H9 (cell line): ENCODE data around the gene FAM13C. TPM values are rescaled to one million over a fixed set of nuclear protein-coding genes. Genes with fewer than 3 reads are reported as not detected.

ENCODE experiments used
- DNase-seq: peaks from one replicate; pipeline ENCODE4 v3.0.0-alpha.2; 2017
- H2AFZ ChIP-seq: one replicate; pipeline ENCODE4 v1.6.1; 2013; ENCODE audit warnings: mild to moderate bottlenecking, low read length, control low read depth, moderate library complexity
- H2AK5ac ChIP-seq: 2 replicates; pipeline ENCODE4 v1.6.1; 2013; ENCODE audit warnings: low read length, control low read depth, mixed read lengths; ENCODE audit not compliant: insufficient read length
- H2BK120ac ChIP-seq: one replicate; pipeline ENCODE4 v1.6.1; 2013; ENCODE audit warnings: low read depth, mild to moderate bottlenecking, low read length, control low read depth, inconsistent platforms; ENCODE audit not compliant: poor library complexity, severe bottlenecking
- H2BK12ac ChIP-seq: 2 replicates; pipeline ENCODE4 v1.6.1; 2013; ENCODE audit warnings: low read length, control low read depth, mixed read lengths, low read depth; ENCODE audit not compliant: insufficient read length
- H2BK15ac ChIP-seq: 2 replicates; pipeline ENCODE4 v1.6.1; 2013; ENCODE audit warnings: low read depth, low read length, control low read depth
- H2BK20ac ChIP-seq: one replicate; pipeline ENCODE4 v1.6.1; 2013; ENCODE audit warnings: low read depth, mild to moderate bottlenecking, low read length, control low read depth, inconsistent platforms; ENCODE audit not compliant: poor library complexity, severe bottlenecking
- H2BK5ac ChIP-seq: 2 replicates; pipeline ENCODE4 v1.6.1; 2013; ENCODE audit warnings: low read length, control low read depth, mixed read lengths; ENCODE audit not compliant: insufficient read length
- H3K14ac ChIP-seq: 2 replicates; pipeline ENCODE4 v1.6.1; 2013; ENCODE audit warnings: low read length, control low read depth; ENCODE audit not compliant: insufficient read depth
- H3K18ac ChIP-seq: 2 replicates; pipeline ENCODE4 v1.6.1; 2013; ENCODE audit warnings: low read depth, mild to moderate bottlenecking, mixed read lengths, low read length, control low read depth; ENCODE audit not compliant: insufficient read length
- H3K23ac ChIP-seq: 2 replicates; pipeline ENCODE4 v1.6.1; 2013; ENCODE audit warnings: low read length, control low read depth, mixed read lengths, low read depth; ENCODE audit not compliant: insufficient read length
- H3K23me2 ChIP-seq: 2 replicates; pipeline ENCODE4 v1.6.1; 2013; ENCODE audit warnings: low read depth, mild to moderate bottlenecking, mixed read lengths, low read length, control low read depth; ENCODE audit not compliant: insufficient read length, poor library complexity, severe bottlenecking
- H3K27ac ChIP-seq: 2 replicates; pipeline ENCODE4 v1.5.1; 2013; ENCODE audit warnings: low read length, control low read depth, mixed read lengths, low read depth; ENCODE audit not compliant: insufficient read length
- H3K27me3 ChIP-seq: 2 replicates; pipeline ENCODE4 v1.6.1; 2013; ENCODE audit warnings: low read length, control low read depth, inconsistent platforms; ENCODE audit not compliant: insufficient read depth
- H3K4ac ChIP-seq: 2 replicates; pipeline ENCODE4 v1.6.1; 2013; ENCODE audit warnings: low read depth, mild to moderate bottlenecking, control low read depth, inconsistent platforms, low read length, moderate library complexity
- H3K4me1 ChIP-seq: 2 replicates; pipeline ENCODE4 v1.6.1; 2013; ENCODE audit warnings: low read length, control low read depth, inconsistent platforms; ENCODE audit not compliant: insufficient read depth
- H3K4me2 ChIP-seq: 2 replicates; pipeline ENCODE4 v1.6.1; 2013; ENCODE audit warnings: low read length, control low read depth, mixed read lengths; ENCODE audit not compliant: insufficient read length, insufficient read depth
- H3K56ac ChIP-seq: 2 replicates; pipeline ENCODE4 v1.6.1; 2013; ENCODE audit warnings: low read depth, mild to moderate bottlenecking, mixed read lengths, low read length, control low read depth; ENCODE audit not compliant: insufficient read length
- H3K79me1 ChIP-seq: 2 replicates; pipeline ENCODE4 v1.6.1; 2013; ENCODE audit warnings: low read depth, mild to moderate bottlenecking, moderate library complexity, low read length, control low read depth, inconsistent platforms; ENCODE audit not compliant: insufficient read depth, poor library complexity, severe bottlenecking
- H3K79me2 ChIP-seq: 2 replicates; pipeline ENCODE4 v1.6.1; 2013; ENCODE audit warnings: low read length, control low read depth, inconsistent platforms; ENCODE audit not compliant: insufficient read depth
- H3K9ac ChIP-seq: 2 replicates; pipeline ENCODE4 v1.6.1; 2013; ENCODE audit warnings: low read length, control low read depth, mixed read lengths; ENCODE audit not compliant: insufficient read length; ENCODE audit errors: extremely low read depth
- H3K9me3 ChIP-seq: one replicate; pipeline ENCODE4 v1.6.1; 2013; ENCODE audit warnings: low read depth, low read length, inconsistent platforms; ENCODE audit not compliant: control insufficient read depth
- H3T11ph ChIP-seq: one replicate; pipeline ENCODE4 v1.6.1; 2013; ENCODE audit warnings: mild to moderate bottlenecking, low read length, control low read depth, inconsistent platforms
- H4K20me1 ChIP-seq: one replicate; pipeline ENCODE4 v1.6.1; 2013; ENCODE audit not compliant: control insufficient read depth, insufficient read length, insufficient read depth
- H4K5ac ChIP-seq: 2 replicates; pipeline ENCODE4 v1.6.1; 2013; ENCODE audit warnings: low read depth, mild to moderate bottlenecking, mixed read lengths, low read length, control low read depth; ENCODE audit not compliant: insufficient read length
- H4K8ac ChIP-seq: replicated peaks from 2 replicates; pipeline ENCODE4 v1.6.1; 2013; ENCODE audit warnings: low read length, control low read depth, mixed read lengths, low read depth; ENCODE audit not compliant: insufficient read length
- H4K91ac ChIP-seq: 2 replicates; pipeline ENCODE4 v1.6.1; 2013; ENCODE audit warnings: low read depth, mild to moderate bottlenecking, moderate library complexity, mixed read lengths, low read length, control low read depth; ENCODE audit not compliant: insufficient read length
- H3K27ac Mint-ChIP-seq, 3 experiments: 2 replicates in 2 of 3; 3 replicates in 1 of 3; pipeline ENCODE4 v1.8.0; 2020 to 2021; ENCODE audit warnings: mixed read lengths in 3 of 3, mild to moderate bottlenecking in 1 of 3, moderate library complexity in 1 of 3
- H3K27me3 Mint-ChIP-seq: 2 replicates; pipeline ENCODE4 v1.8.0; 2021; ENCODE audit warnings: low read depth, mild to moderate bottlenecking, moderate library complexity, mixed read lengths
- H3K36me3 Mint-ChIP-seq, 3 experiments: 2 replicates in 2 of 3; 3 replicates in 1 of 3; pipeline ENCODE4 v1.8.0; 2020 to 2021; ENCODE audit warnings: low read depth in 3 of 3, mixed read lengths in 3 of 3; ENCODE audit not compliant: insufficient read depth in 1 of 3
- H3K4me1 Mint-ChIP-seq, 2 experiments: 2 replicates each; pipeline ENCODE4 v1.8.0; 2020; ENCODE audit warnings: mixed read lengths in 2 of 2
- H3K4me3 Mint-ChIP-seq, 2 experiments: 2 replicates in 1 of 2; 3 replicates in 1 of 2; pipeline ENCODE4 v1.8.0; 2020 to 2021; ENCODE audit warnings: mild to moderate bottlenecking in 2 of 2, mixed read lengths in 2 of 2, moderate library complexity in 1 of 2
- H3K9me3 Mint-ChIP-seq, 2 experiments: 2 replicates in 1 of 2; 3 replicates in 1 of 2; pipeline ENCODE4 v1.8.0; 2020; ENCODE audit warnings: mild to moderate bottlenecking in 2 of 2, mixed read lengths in 2 of 2, moderate library complexity in 1 of 2
- WGBS: extraction: QIAGEN DNeasy Blood & Tissue Kit; methylation state at CpG from one replicate; pipeline ENCODE4 v1.1.7; 2013; ENCODE audit warnings: missing lambda C conversion rate, low lambda C conversion rate, mixed read lengths; ENCODE audit not compliant: insufficient read length; ENCODE audit errors: extremely low coverage; 5-methylcytosine and 5-hydroxymethylcytosine counted together
- total RNA-seq: library from RNA; stranded (reverse); gene quantifications from 2 replicates; pipeline ENCODE4 v1.2.1, GENCODE V29; 2021
- TF ChIP-seq, protein P1 (sequence below): fragments of 200-600 bp; sonication (generic); conservative IDR thresholded peaks from 3 replicates; pipeline ENCODE4 v1.8.0; 2021; ENCODE audit warnings: antibody characterized with exemption, mild to moderate bottlenecking

FAM13C gene
- total RNA-seq, 1 experiment from 2014 or later: 0.31 TPM

- H3K36me3 Mint-ChIP-seq: no peaks in the 10 kb centered on the region
- no peak overlapping the region for H3K4me3 Mint-ChIP-seq
- Histone ChIP-seq H2AFZ (no peak overlapping the region), H3K14ac (no peak overlapping the region), H3K23ac (no peak overlapping the region), H3K18ac (no peak overlapping the region), H3K79me2 (no peaks in the 10 kb centered on the region), H4K20me1 (no peaks in the 10 kb centered on the region), H4K8ac (no peak overlapping the region), H2AK5ac (no peak overlapping the region), H2BK12ac (no peak overlapping the region), H2BK120ac (no peak overlapping the region), H3K23me2 (no peaks in the 10 kb centered on the region), H3K9me3 (no peaks in the 10 kb centered on the region), H3K9ac (no peak overlapping the region), H4K91ac (no peak overlapping the region), H3K27ac (no peak overlapping the region), H3K4me1 (no peaks in the 10 kb centered on the region), H3K27me3 (no peaks in the 10 kb centered on the region), H3K56ac (no peak overlapping the region), H2BK20ac (no peak overlapping the region), H3T11ph (no peak overlapping the region), H3K4me2 (no peak overlapping the region), H2BK5ac (no peak overlapping the region), H4K5ac (no peak overlapping the region), H3K79me1 (no peaks in the 10 kb centered on the region), H2BK15ac (no peak overlapping the region), H3K4ac (no peak overlapping the region)
- no CpG with 5 or more reads among the region's 2 CpGs for WGBS
- no peaks in the 10 kb centered on the region for H3K9me3 Mint-ChIP-seq
- H3K27me3 Mint-ChIP-seq: 0 out of 2 replicates have a peak, but pooled peaks cover 2% of the 10 kb centered on the region
- H3K27ac Mint-ChIP-seq: no peak overlapping the region
- DNase-seq: no peak
- 0 out of 4 replicates have a peak, but pooled peaks cover 0 to 2% of the 10 kb centered on the region in 2 experiments for H3K4me1 Mint-ChIP-seq
- TF ChIP-seq, protein P1, sequence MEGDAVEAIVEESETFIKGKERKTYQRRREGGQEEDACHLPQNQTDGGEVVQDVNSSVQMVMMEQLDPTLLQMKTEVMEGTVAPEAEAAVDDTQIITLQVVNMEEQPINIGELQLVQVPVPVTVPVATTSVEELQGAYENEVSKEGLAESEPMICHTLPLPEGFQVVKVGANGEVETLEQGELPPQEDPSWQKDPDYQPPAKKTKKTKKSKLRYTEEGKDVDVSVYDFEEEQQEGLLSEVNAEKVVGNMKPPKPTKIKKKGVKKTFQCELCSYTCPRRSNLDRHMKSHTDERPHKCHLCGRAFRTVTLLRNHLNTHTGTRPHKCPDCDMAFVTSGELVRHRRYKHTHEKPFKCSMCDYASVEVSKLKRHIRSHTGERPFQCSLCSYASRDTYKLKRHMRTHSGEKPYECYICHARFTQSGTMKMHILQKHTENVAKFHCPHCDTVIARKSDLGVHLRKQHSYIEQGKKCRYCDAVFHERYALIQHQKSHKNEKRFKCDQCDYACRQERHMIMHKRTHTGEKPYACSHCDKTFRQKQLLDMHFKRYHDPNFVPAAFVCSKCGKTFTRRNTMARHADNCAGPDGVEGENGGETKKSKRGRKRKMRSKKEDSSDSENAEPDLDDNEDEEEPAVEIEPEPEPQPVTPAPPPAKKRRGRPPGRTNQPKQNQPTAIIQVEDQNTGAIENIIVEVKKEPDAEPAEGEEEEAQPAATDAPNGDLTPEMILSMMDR: no peak
These were observed 11.8 kb downstream of the FAM13C start for GRCh38 chr10:59350558-59350957.
